Ovary (tissue), 3 donors: ENCODE results near the gene C1orf115.

Source experiments
- CTCF ChIP-seq, 3 donors: fragments of 450-650 bp in 2 of 3; fragments of 200-600 bp in 1 of 3; IDR thresholded peaks; one replicate each; pipeline versions ENCODE4 v1.5.1 to v1.8.0; 2016 to 2022; ENCODE audit warnings: antibody characterized with exemption in 3 of 3, mild to moderate bottlenecking in 1 of 3
- EP300 ChIP-seq: sonication (generic); formaldehyde crosslinking; IDR thresholded peaks from one replicate; pipeline ENCODE4 v1.6.1; 2017; ENCODE audit warnings: antibody characterized with exemption
- POLR2A ChIP-seq: fragments of 450-650 bp; IDR thresholded peaks from one replicate; pipeline ENCODE4 v1.6.1; 2017; ENCODE audit warnings: antibody characterized with exemption, mild to moderate bottlenecking, moderate library complexity
- donor health status: DM: no; HTN: no; CAD: no.

- TF ChIP-seq CTCF (IDR thresholded peaks at IDR 0.05) (no peak), POLR2A (no peak), EP300 (no peak)
Measured at GRCh38 chr1:220655961-220656740, 34.0 kb upstream of the C1orf115 start.
